Epithelial cell of proximal tubule (primary cell): ENCODE results near the gene ERCC6. TPM values are rescaled to one million over a fixed set of nuclear protein-coding genes. Genes with fewer than 3 reads are reported as not detected.

Experiments
- DNase-seq: peaks from one replicate; pipeline ENCODE4 v3.0.0-alpha.2; 2011; ENCODE audit warnings: low read depth
- H3K4me3 ChIP-seq: 2 replicates; pipeline ENCODE4 v1.5.1; 2011; ENCODE audit warnings: low read depth, mild to moderate bottlenecking, low read length
- total RNA-seq: library from RNA; depleted of rRNA; stranded (reverse); fragments of >200 nt; gene quantifications from 2 replicates; pipeline ENCODE4 v1.2.3, GENCODE V29; 2015
- TF ChIP-seq, protein P1 (sequence below): conservative IDR thresholded peaks from 2 replicates; pipeline ENCODE4 v1.5.1; 2012; ENCODE audit warnings: low read depth, mild to moderate bottlenecking, low read length

Gene ERCC6
- total RNA-seq, 1 donor from 2014 or later, result 5.6 TPM

DNA sequence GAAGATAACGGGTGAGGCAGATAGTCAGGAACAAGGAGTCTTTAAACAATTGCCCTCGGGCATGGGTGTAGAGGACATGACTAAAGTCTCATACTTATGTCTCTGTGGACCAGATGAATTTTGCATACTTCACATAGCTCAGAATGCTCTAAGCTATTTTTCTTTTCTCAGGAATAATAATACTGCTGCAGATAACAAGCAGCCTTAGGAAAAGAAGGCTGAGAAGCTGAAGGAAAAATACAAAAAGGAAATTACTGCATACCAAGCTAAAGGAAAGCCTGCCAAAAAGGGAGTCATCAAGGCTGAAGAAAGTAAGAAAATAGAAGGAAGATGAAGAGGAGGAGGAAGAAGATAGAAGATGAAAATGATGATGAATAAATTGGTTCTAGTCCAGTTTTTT lies 13.4 kb upstream of the ERCC6 start:
- DNase-seq, result no peak
- no peak overlapping the region for H3K4me3 ChIP-seq
- TF ChIP-seq, protein P1, sequence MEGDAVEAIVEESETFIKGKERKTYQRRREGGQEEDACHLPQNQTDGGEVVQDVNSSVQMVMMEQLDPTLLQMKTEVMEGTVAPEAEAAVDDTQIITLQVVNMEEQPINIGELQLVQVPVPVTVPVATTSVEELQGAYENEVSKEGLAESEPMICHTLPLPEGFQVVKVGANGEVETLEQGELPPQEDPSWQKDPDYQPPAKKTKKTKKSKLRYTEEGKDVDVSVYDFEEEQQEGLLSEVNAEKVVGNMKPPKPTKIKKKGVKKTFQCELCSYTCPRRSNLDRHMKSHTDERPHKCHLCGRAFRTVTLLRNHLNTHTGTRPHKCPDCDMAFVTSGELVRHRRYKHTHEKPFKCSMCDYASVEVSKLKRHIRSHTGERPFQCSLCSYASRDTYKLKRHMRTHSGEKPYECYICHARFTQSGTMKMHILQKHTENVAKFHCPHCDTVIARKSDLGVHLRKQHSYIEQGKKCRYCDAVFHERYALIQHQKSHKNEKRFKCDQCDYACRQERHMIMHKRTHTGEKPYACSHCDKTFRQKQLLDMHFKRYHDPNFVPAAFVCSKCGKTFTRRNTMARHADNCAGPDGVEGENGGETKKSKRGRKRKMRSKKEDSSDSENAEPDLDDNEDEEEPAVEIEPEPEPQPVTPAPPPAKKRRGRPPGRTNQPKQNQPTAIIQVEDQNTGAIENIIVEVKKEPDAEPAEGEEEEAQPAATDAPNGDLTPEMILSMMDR, result no peak

DNA sequence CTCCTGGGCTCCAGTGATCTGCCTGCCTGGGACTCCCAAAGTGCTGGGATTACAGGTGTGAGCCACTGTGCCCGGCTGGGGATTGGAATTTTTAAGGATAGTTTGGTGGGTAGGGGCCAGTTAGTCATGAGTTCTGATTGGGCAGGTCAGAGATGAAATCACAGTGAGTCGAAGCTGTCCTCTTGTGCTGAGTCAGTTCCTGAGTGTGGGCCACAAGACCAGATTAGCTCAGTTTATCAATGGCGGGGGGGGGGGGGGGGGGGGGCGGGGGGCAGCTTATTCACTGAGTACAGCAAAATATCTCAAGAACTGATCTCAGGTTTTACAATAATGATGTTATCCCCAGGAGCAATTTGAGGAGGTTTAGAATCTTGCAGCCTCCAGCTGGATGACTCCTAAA lies 11.6 kb upstream of the ERCC6 start:
- TF ChIP-seq, protein P1, result no peak
- no peak for DNase-seq
- no peak overlapping the region for H3K4me3 ChIP-seq

GRCh38 chr10:49549640-49550346 lies 10.9 kb upstream of the ERCC6 start:
- H3K4me3 ChIP-seq, result no peak overlapping the region
- TF ChIP-seq, protein P1, result no peak
- DNase-seq, result no peak

DNA sequence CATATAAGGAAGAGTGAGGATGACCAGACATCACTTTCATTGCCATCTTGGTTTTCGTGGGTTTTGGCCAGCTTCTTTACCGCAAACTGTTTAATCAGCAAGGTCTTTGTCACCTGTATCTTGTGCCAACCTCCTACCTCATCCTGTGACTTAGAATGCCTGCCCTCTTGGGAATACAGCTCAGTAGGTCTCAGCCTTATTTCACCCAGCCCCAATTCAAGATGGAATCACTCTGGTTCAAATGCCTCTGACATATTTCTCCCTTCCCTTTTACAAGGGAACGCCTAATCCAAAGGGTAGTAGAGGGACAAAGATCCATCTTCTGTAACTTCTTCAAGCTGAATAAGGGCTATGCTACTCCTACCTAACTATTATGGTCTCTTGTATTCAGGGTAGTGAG lies 4.7 kb upstream of the ERCC6 start:
- DNase-seq, result no peak
- no peak overlapping the region for H3K4me3 ChIP-seq
- TF ChIP-seq, protein P1, result no peak

DNA sequence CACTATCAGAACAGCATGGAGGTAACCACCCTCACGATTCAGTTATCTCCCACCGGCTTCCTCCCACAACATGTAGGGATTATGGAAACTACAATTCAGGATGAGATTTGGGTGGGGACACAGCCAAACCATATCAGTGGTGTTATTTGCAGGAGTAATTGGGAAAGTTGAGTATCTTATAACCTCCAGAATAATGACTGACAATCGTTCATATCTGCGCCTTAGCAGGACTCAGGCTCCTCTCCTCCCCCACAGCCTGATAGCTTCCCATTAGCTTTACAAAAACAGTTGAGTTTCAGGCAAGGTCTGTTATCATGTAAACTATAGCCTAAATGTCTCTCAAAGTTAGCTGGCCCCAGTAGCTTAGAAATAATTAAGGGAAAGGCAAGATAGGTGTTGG lies 3.4 kb upstream of the ERCC6 start:
- TF ChIP-seq, protein P1, result no peak
- H3K4me3 ChIP-seq, result no peak overlapping the region
- DNase-seq, result no peak

- DNase-seq, result no peak
- TF ChIP-seq, protein P1, result no peak
- no peak overlapping the region for H3K4me3 ChIP-seq
Observed at GRCh38 chr10:49541762-49542161, 2.8 kb upstream of the ERCC6 start.
